ENCODE data around the gene VASP. TPM values are rescaled to one million over a fixed set of nuclear protein-coding genes. Genes with fewer than 3 reads are reported as not detected.

VASP gene
- total and polyA plus RNA-seq, 2 of the 4 experiments (the other 2 are of a cell fraction), result 61.1 to 88.8 TPM

- CTCF ChIA-PET, result no interaction called here
- Histone ChIP-seq H2AK5ac (ENCODE audit: low read depth, low read length) (no peak overlapping the region), H3K56ac (ENCODE audit: extremely low read depth, insufficient read depth, low read length) (no peak overlapping the region), H3K79me1 (ENCODE audit: low read depth in 1 of 2, low read length in 2 of 2) (peaks cover 11 to 43% of the 10 kb centered on the region in 2 experiments), H2BK15ac (ENCODE audit: low read depth, low read length) (no peak overlapping the region), H3K9me1 (ENCODE audit: insufficient read depth, low read length) (0 out of 2 replicates have a peak, but pooled peaks cover 4% of the 10 kb centered on the region), H4K5ac (ENCODE audit: low read depth, low read length) (no peak overlapping the region), H3K9ac (ENCODE audit: low read depth, low read length) (no peak overlapping the region), H4K8ac (ENCODE audit: low read depth in 2 of 2, low read length in 2 of 2) (no peak overlapping the region; a peak in 1 of 4 replicates), H3K4me3 (ENCODE audit: insufficient read depth, low read depth, low read length) (no peak overlapping the region), H3K14ac (replicated peaks; ENCODE audit: low read depth, low read length) (no peak overlapping the region), H2AK9ac (replicated peaks; ENCODE audit: low read depth, low read length, poor library complexity) (no peak overlapping the region), H2AFZ (replicated peaks; ENCODE audit: low read length, poor library complexity) (no peak overlapping the region), H2BK120ac (ENCODE audit: low read depth, low read length) (no peak overlapping the region), H2BK5ac (ENCODE audit: low read depth, low read length, poor library complexity, severe bottlenecking) (no peak overlapping the region), H3K4ac (ENCODE audit: low read depth, low read length) (no peak overlapping the region), H3K27me3 (ENCODE audit: control insufficient read depth, insufficient read depth, low read length) (no peaks in the 10 kb centered on the region), H4K20me1 (ENCODE audit: insufficient read depth, low read length) (peaks cover 39% of the 10 kb centered on the region), H3K4me2 (ENCODE audit: low read depth, low read length) (no peak overlapping the region), H3K36me3 (ENCODE audit: control insufficient read depth, insufficient read depth, low read length) (peaks cover 39% of the 10 kb centered on the region), H3K18ac (ENCODE audit: low read depth, low read length) (no peak overlapping the region), H3K23ac (ENCODE audit: low read depth, low read length) (no peak overlapping the region), H3K9me3 (ENCODE audit: control insufficient read depth, insufficient read depth, low read length) (peaks cover 7% of the 10 kb centered on the region), H3K27ac (ENCODE audit: insufficient read depth, low read length) (no peak overlapping the region), H2BK20ac (ENCODE audit: low read depth, low read length) (no peak overlapping the region), H3K4me1 (ENCODE audit: control insufficient read depth, insufficient read depth, low read length) (peaks cover 2% of the 10 kb centered on the region; the same call in 1 of the 2 replicates), H4K91ac (ENCODE audit: insufficient read depth, low read depth, low read length) (no peak overlapping the region)
- WGBS, 2 experiments (ENCODE audit: extremely low coverage in 2 of 2, insufficient read length in 1 of 2), result 97% methylated on average over 6 of the region's 15 CpGs; no CpG with 5 or more reads in 1 of the 2 experiments
- ATAC-seq (ENCODE audit: low read depth) (no peak), DNase-seq (no peak)
- TF ChIP-seq POLR2A (IDR thresholded peaks at IDR 0.05; ENCODE audit: low read depth, low read length) (no peak), NFE2L2 (IDR thresholded peaks at IDR 0.05; ENCODE audit: low read depth, low read length) (no peak), BHLHE40 (IDR thresholded peaks at IDR 0.05; ENCODE audit: low read depth, low read length) (no peak), SMC3 (IDR thresholded peaks at IDR 0.05; ENCODE audit: low read depth, low read length) (no peak), FOS (IDR thresholded peaks at IDR 0.05; ENCODE audit: low read depth, low read length) (no peak), CHD1 (IDR thresholded peaks at IDR 0.05; ENCODE audit: low read depth, low read length) (no peak), USF2 (IDR thresholded peaks at IDR 0.05; ENCODE audit: low read depth, low read length) (no peak), MAFK (IDR thresholded peaks at IDR 0.05; ENCODE audit: low read depth, low read length) (no peak), CEBPB (IDR thresholded peaks at IDR 0.05; ENCODE audit: low read depth, low read length) (no peak), RCOR1 (IDR thresholded peaks at IDR 0.05; ENCODE audit: insufficient replicate concordance, low read length) (no peak), RFX5 (IDR thresholded peaks at IDR 0.05; ENCODE audit: low read depth, low read length) (no peak), ELK1 (IDR thresholded peaks at IDR 0.05; ENCODE audit: borderline replicate concordance, low read depth, low read length) (no peak)
- TF ChIP-seq, protein P1, sequence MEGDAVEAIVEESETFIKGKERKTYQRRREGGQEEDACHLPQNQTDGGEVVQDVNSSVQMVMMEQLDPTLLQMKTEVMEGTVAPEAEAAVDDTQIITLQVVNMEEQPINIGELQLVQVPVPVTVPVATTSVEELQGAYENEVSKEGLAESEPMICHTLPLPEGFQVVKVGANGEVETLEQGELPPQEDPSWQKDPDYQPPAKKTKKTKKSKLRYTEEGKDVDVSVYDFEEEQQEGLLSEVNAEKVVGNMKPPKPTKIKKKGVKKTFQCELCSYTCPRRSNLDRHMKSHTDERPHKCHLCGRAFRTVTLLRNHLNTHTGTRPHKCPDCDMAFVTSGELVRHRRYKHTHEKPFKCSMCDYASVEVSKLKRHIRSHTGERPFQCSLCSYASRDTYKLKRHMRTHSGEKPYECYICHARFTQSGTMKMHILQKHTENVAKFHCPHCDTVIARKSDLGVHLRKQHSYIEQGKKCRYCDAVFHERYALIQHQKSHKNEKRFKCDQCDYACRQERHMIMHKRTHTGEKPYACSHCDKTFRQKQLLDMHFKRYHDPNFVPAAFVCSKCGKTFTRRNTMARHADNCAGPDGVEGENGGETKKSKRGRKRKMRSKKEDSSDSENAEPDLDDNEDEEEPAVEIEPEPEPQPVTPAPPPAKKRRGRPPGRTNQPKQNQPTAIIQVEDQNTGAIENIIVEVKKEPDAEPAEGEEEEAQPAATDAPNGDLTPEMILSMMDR (conservative IDR thresholded peaks at IDR 0.05; ENCODE audit: low read depth, low read length), result no peak
- POLR2A ChIA-PET (ENCODE audit: unreplicated experiment), result no interaction called here
- intact Hi-C loops (cut with micrococcal nuclease) (no loop called here), dilution Hi-C loops (cut with HindIII; ENCODE audit: low sequenced_read_pairs, unreplicated experiment) (no loop called here), in situ Hi-C loops (cut with MboI; ENCODE audit: low sequenced_read_pairs) (loop anchor here (10.0 kb wide), 1 partner anchor 117 kb away; no protein-coding TSS in a partner anchor)
- BruUV-seq (replicated peaks), result no TSS peak
Measured at GRCh38 chr19:45527731-45528130, 20.5 kb downstream of the VASP start.

All from IMR-90 (cell line).